Fibroblast of peridontal ligament (primary cell): ENCODE measurements around the gene MOCS3.

Experiments used
- DNase-seq: peaks from one replicate; pipeline ENCODE4 v3.0.0-alpha.2; 2010; ENCODE audit errors: extremely low read depth

Gene MOCS3

GRCh38 chr20:50980851-50981713 lies 22.5 kb downstream of the MOCS3 start:
- DNase-seq = peak; percentile 80

GRCh38 chr20:50981714-50982048 lies 23.1 kb downstream of the MOCS3 start:
- no peak for DNase-seq

- peak; percentile 65 for DNase-seq
Measured at GRCh38 chr20:50982363-50982762, 23.7 kb downstream of the MOCS3 start.

- DNase-seq = no peak
Measured at GRCh38 chr20:50983321-50983720, 24.7 kb downstream of the MOCS3 start.

- peak; percentile 97 for DNase-seq
Measured at GRCh38 chr20:50987493-50988210, 29.0 kb downstream of the MOCS3 start.

GRCh38 chr20:50991076-50991475 lies 32.5 kb downstream of the MOCS3 start:
- no peak for DNase-seq

- no peak for DNase-seq
Measured at GRCh38 chr20:50992336-50992732, 33.7 kb downstream of the MOCS3 start.

GRCh38 chr20:50992733-50993457 lies 34.3 kb downstream of the MOCS3 start:
- DNase-seq = peak; percentile 54

GRCh38 chr20:50993876-50994275 lies 35.3 kb downstream of the MOCS3 start:
- no peak for DNase-seq

GRCh38 chr20:50995506-50995905 lies 36.9 kb downstream of the MOCS3 start:
- peak; percentile 65 for DNase-seq

- DNase-seq = no peak
Measured at GRCh38 chr20:50996901-50997865, 38.6 kb downstream of the MOCS3 start.

GRCh38 chr20:50999355-50999754 lies 40.7 kb downstream of the MOCS3 start:
- no peak for DNase-seq

- no peak for DNase-seq
Measured at GRCh38 chr20:51001430-51002265, 43.0 kb downstream of the MOCS3 start.

GRCh38 chr20:51002633-51003032 lies 44.0 kb downstream of the MOCS3 start:
- no peak for DNase-seq

- DNase-seq = no peak
Measured at GRCh38 chr20:51003753-51004152, 45.1 kb downstream of the MOCS3 start.

- DNase-seq = no peak
Measured at GRCh38 chr20:51004305-51004727, 45.7 kb downstream of the MOCS3 start.

GRCh38 chr20:51004781-51005180 lies 46.2 kb downstream of the MOCS3 start:
- DNase-seq = no peak

GRCh38 chr20:51005214-51005613 lies 46.6 kb downstream of the MOCS3 start:
- DNase-seq = no peak

- DNase-seq = no peak
Measured at GRCh38 chr20:51008718-51009117, 50.1 kb downstream of the MOCS3 start.

GRCh38 chr20:51009303-51010042 lies 50.9 kb downstream of the MOCS3 start:
- DNase-seq = no peak
